ENCODE data around the gene MARCHF2. TPM values are rescaled to one million over a fixed set of nuclear protein-coding genes. Genes with fewer than 3 reads are reported as not detected.
A peak's percentile ranks its signal among the peaks of the same experiment; 100 is the strongest.

MARCHF2 gene
- polyA plus RNA-seq, 1 of the 3 experiments (the other 2 are of a cell fraction) = 57.2 TPM

DNA sequence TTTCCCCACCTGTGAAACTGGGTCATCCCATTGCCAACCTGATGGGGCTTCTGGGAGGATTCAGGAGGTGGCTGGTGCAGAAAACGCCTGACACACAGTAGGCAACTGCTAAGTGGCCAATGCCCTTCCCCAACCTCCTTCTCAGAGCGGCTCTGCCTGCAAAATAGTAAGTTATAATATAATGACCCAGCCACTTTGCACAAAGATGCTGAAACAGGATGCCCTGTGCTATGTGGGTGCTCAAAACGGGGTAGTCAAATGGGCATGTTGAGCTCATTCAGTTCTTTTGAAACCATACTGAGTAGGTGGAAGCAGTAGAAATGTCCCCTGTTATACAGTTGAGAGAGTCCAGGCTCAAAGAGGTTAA, 507 bp downstream of the MARCHF2 start:
- peak overlapping the region; percentile 84 for H3K4me2 ChIP-seq
- H3K27me3 ChIP-seq (ENCODE audit: insufficient read depth) = no peaks in the 10 kb centered on the region
- peak overlapping the region; percentile 63 to 77 for H3K4me3 ChIP-seq (ENCODE audit: low read depth in 2 of 2, low read length in 1 of 2)
- ChIA-PET CTCF (interaction anchor here (1.0 to 4.5 kb wide), 7 partner anchors 10 to 100 kb away, joined by 3 to 33 read pairs (median 6); partner anchors contain the start of gene ZNF414), POLR2A (interaction anchor here (0.8 to 1.5 kb wide), 5 partner anchors 22 to 470 kb away, joined by 3 to 5 read pairs (median 3); partner anchors contain the start of gene TIMM44)
- H3F3A ChIP-seq (replicated peaks; ENCODE audit: insufficient read depth) = peaks cover 15% of the 10 kb centered on the region
- WGBS (ENCODE audit: low lambda C conversion rate) = 12% methylated on average over 3 of the region's 3 CpGs
- H3K9ac ChIP-seq = peak overlapping the region; percentile 65; the same call in 1 of the 2 replicates
- no peaks in the 10 kb centered on the region for H3K9me3 ChIP-seq
- H4K20me1 ChIP-seq (ENCODE audit: insufficient read depth) = no peaks in the 10 kb centered on the region
- H3K79me2 ChIP-seq (ENCODE audit: insufficient read depth) = no peaks in the 10 kb centered on the region
- H3K36me3 ChIP-seq (replicated peaks in 1 of 2; ENCODE audit: control insufficient read depth in 1 of 2, insufficient read depth in 2 of 2, low read length in 1 of 2) = no peaks in the 10 kb centered on the region
- peak overlapping the region; percentile 74 for H2AFZ ChIP-seq (ENCODE audit: low read depth)
- H3K27ac ChIP-seq (ENCODE audit: low read depth in 2 of 2, low read length in 1 of 2) = no peak overlapping the region
- TF ChIP-seq GABPA (IDR thresholded peaks at IDR 0.05; ENCODE audit: low read depth) (no peak), YY1 (IDR thresholded peaks at IDR 0.05; ENCODE audit: low read depth) (no peak), GATA2 (CRISPR knock-in tag; IDR thresholded peaks at IDR 0.05) (no peak), EZH2phosphoT487 (IDR thresholded peaks at IDR 0.05; ENCODE audit: borderline replicate concordance, low read depth) (no peak), RFX5 (IDR thresholded peaks at IDR 0.05; ENCODE audit: low read length) (no peak), USF2 (IDR thresholded peaks at IDR 0.05; ENCODE audit: borderline replicate concordance, low read depth, low read length) (no peak), NFIC (IDR thresholded peaks at IDR 0.05; ENCODE audit: borderline replicate concordance) (no peak), TEAD4 (IDR thresholded peaks at IDR 0.05; ENCODE audit: borderline replicate concordance, insufficient read depth) (no peak), FOSL2 (IDR thresholded peaks at IDR 0.05; ENCODE audit: borderline replicate concordance, low read depth) (no peak), RAD21 (IDR thresholded peaks at IDR 0.05; ENCODE audit: low read length) (no peak), MEF2A (IDR thresholded peaks at IDR 0.05; ENCODE audit: borderline replicate concordance, low read depth) (no peak), EP300 (IDR thresholded peaks at IDR 0.05; ENCODE audit: borderline replicate concordance in 1 of 2, low read depth in 1 of 2, low read length in 1 of 2) (no peak), MXI1 (IDR thresholded peaks at IDR 0.05; ENCODE audit: low read depth, low read length) (no peak), JUND (IDR thresholded peaks at IDR 0.05) (no peak), FOXM1 (IDR thresholded peaks at IDR 0.05; ENCODE audit: low read depth) (no peak)
- TF ChIP-seq, protein P1, sequence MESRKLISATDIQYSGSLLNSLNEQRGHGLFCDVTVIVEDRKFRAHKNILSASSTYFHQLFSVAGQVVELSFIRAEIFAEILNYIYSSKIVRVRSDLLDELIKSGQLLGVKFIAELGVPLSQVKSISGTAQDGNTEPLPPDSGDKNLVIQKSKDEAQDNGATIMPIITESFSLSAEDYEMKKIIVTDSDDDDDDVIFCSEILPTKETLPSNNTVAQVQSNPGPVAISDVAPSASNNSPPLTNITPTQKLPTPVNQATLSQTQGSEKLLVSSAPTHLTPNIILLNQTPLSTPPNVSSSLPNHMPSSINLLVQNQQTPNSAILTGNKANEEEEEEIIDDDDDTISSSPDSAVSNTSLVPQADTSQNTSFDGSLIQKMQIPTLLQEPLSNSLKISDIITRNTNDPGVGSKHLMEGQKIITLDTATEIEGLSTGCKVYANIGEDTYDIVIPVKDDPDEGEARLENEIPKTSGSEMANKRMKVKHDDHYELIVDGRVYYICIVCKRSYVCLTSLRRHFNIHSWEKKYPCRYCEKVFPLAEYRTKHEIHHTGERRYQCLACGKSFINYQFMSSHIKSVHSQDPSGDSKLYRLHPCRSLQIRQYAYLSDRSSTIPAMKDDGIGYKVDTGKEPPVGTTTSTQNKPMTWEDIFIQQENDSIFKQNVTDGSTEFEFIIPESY (IDR thresholded peaks at IDR 0.05; ENCODE audit: borderline replicate concordance, low read depth) = no peak
- DNase-seq = no peak
- H3K4me1 ChIP-seq (ENCODE audit: control insufficient read depth in 1 of 2, insufficient read depth in 2 of 2, low read depth in 1 of 2, low read length in 1 of 2) = peaks cover 3 to 4% of the 10 kb centered on the region in 2 experiments; a peak in 2 of 4 replicates
- H3K9me2 ChIP-seq = no peaks in the 10 kb centered on the region

GRCh38 chr19:8416796-8417195, 3.7 kb downstream of the MARCHF2 start:
- ChIA-PET CTCF (interaction anchor here (1.0 to 1.7 kb wide), 2 partner anchors 63 to 76 kb away, joined by 3 to 5 read pairs; no protein-coding TSS in a partner anchor), POLR2A (no interaction called here)
- no peak overlapping the region for H3K27ac ChIP-seq (ENCODE audit: low read depth in 2 of 2, low read length in 1 of 2)
- DNase-seq = no peak
- H3K4me3 ChIP-seq (ENCODE audit: low read depth in 2 of 2, low read length in 1 of 2) = no peak overlapping the region
- peaks cover 5% of the 10 kb centered on the region for H3F3A ChIP-seq (replicated peaks; ENCODE audit: insufficient read depth)
- H2AFZ ChIP-seq (ENCODE audit: low read depth) = no peak overlapping the region
- WGBS (ENCODE audit: low lambda C conversion rate) = 75% methylated on average over 4 of the region's 4 CpGs
- no peaks in the 10 kb centered on the region for H3K36me3 ChIP-seq (replicated peaks in 1 of 2; ENCODE audit: control insufficient read depth in 1 of 2, insufficient read depth in 2 of 2, low read length in 1 of 2)
- H3K9me2 ChIP-seq = no peaks in the 10 kb centered on the region
- H3K27me3 ChIP-seq (ENCODE audit: insufficient read depth) = no peaks in the 10 kb centered on the region
- peaks cover 3 to 4% of the 10 kb centered on the region in 2 experiments; a peak in 2 of 4 replicates for H3K4me1 ChIP-seq (ENCODE audit: control insufficient read depth in 1 of 2, insufficient read depth in 2 of 2, low read depth in 1 of 2, low read length in 1 of 2)
- no peak overlapping the region for H3K4me2 ChIP-seq
- no peaks in the 10 kb centered on the region for H3K79me2 ChIP-seq (ENCODE audit: insufficient read depth)
- no peaks in the 10 kb centered on the region for H4K20me1 ChIP-seq (ENCODE audit: insufficient read depth)
- no peak overlapping the region for H3K9ac ChIP-seq
- no peaks in the 10 kb centered on the region for H3K9me3 ChIP-seq
- no peak for TF ChIP-seq YY1 (IDR thresholded peaks at IDR 0.05; ENCODE audit: low read depth)
- TF ChIP-seq FOSL2 (IDR thresholded peaks at IDR 0.05; ENCODE audit: borderline replicate concordance, low read depth) = no peak
- no peak for TF ChIP-seq CTCF (IDR thresholded peaks at IDR 0.05)
- TF ChIP-seq SIN3A (IDR thresholded peaks at IDR 0.05; ENCODE audit: borderline replicate concordance, low read depth, low read length) = no peak
- TF ChIP-seq FOXJ3 (CRISPR knock-in tag; IDR thresholded peaks at IDR 0.05) = no peak
- TF ChIP-seq GABPA (IDR thresholded peaks at IDR 0.05; ENCODE audit: low read depth) = no peak
- no peak for TF ChIP-seq GATA2 (CRISPR knock-in tag; IDR thresholded peaks at IDR 0.05)
- no peak for TF ChIP-seq RXRA (IDR thresholded peaks at IDR 0.05; ENCODE audit: borderline replicate concordance, low read depth)
- no peak for TF ChIP-seq RFX5 (IDR thresholded peaks at IDR 0.05; ENCODE audit: low read length)
- no peak for TF ChIP-seq JUND (IDR thresholded peaks at IDR 0.05)
- no peak for TF ChIP-seq EZH2phosphoT487 (IDR thresholded peaks at IDR 0.05; ENCODE audit: borderline replicate concordance, low read depth)
- TF ChIP-seq, protein P2, sequence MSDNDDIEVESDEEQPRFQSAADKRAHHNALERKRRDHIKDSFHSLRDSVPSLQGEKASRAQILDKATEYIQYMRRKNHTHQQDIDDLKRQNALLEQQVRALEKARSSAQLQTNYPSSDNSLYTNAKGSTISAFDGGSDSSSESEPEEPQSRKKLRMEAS (IDR thresholded peaks at IDR 0.05; ENCODE audit: low read depth) = no peak
- TF ChIP-seq IRF3 (IDR thresholded peaks at IDR 0.05; ENCODE audit: low read depth, low read length) = no peak
